ENCODE measurements around the gene SP8. TPM values are rescaled to one million over a fixed set of nuclear protein-coding genes. Genes with fewer than 3 reads are reported as not detected.

Gene SP8
- polyA plus RNA-seq, 1 of the 3 experiments (the other 2 are of a cell fraction): not detected

- no peaks in the 10 kb centered on the region for H3F3A ChIP-seq (replicated peaks; ENCODE audit: insufficient read depth)
- no peaks in the 10 kb centered on the region for H3K9me2 ChIP-seq
- H3K36me3 ChIP-seq (replicated peaks in 1 of 2; ENCODE audit: control insufficient read depth in 1 of 2, insufficient read depth in 2 of 2, low read length in 1 of 2): no peaks in the 10 kb centered on the region
- no peak overlapping the region for H2AFZ ChIP-seq (ENCODE audit: low read depth)
- peaks cover 0 to 5% of the 10 kb centered on the region in 2 experiments; a peak in 1 of 4 replicates for H3K4me1 ChIP-seq (ENCODE audit: control insufficient read depth in 1 of 2, insufficient read depth in 2 of 2, low read depth in 1 of 2, low read length in 1 of 2)
- H4K20me1 ChIP-seq (ENCODE audit: insufficient read depth): no peaks in the 10 kb centered on the region
- no peaks in the 10 kb centered on the region for H3K9me3 ChIP-seq
- DNase-seq: peak; percentile 86
- WGBS (ENCODE audit: low lambda C conversion rate): 4% methylated on average over 60 of the region's 77 CpGs
- CTCF ChIA-PET: interaction anchor here (2.9 kb wide), 1 partner anchor 21 kb away, joined by 6 read pairs; no protein-coding TSS in a partner anchor
- H3K79me2 ChIP-seq (ENCODE audit: insufficient read depth): no peaks in the 10 kb centered on the region
- peaks cover 74% of the 10 kb centered on the region for H3K27me3 ChIP-seq (ENCODE audit: insufficient read depth)
- TF ChIP-seq RFX5 (IDR thresholded peaks at IDR 0.05; ENCODE audit: low read length) (no peak), CHD2 (IDR thresholded peaks at IDR 0.05; ENCODE audit: low read length, partially characterized antibody) (no peak), RCOR1 (IDR thresholded peaks at IDR 0.05; ENCODE audit: low read length) (no peak), SMC3 (IDR thresholded peaks at IDR 0.05; ENCODE audit: low read depth, low read length) (no peak), NFIC (IDR thresholded peaks at IDR 0.05; ENCODE audit: borderline replicate concordance) (no peak), CTCF (IDR thresholded peaks at IDR 0.05) (no peak)
- H3K4me2 ChIP-seq: no peak overlapping the region; the same call in 1 of the 2 replicates
- H3K27ac ChIP-seq (ENCODE audit: low read depth in 2 of 2, low read length in 1 of 2): no peak overlapping the region
- no peak overlapping the region for H3K9ac ChIP-seq
- POLR2A ChIA-PET: no interaction called here
- peak overlapping the region in 1 of 2 experiments; percentile 31; a peak in 2 of 4 replicates for H3K4me3 ChIP-seq (ENCODE audit: low read depth in 2 of 2, low read length in 1 of 2)
Measured at GRCh38 chr7:20798081-20798693, 11.5 kb upstream of the SP8 start.

GRCh38 chr7:20797462-20798080 lies 10.9 kb upstream of the SP8 start:
- TF ChIP-seq REST (IDR thresholded peaks at IDR 0.05; ENCODE audit: low read depth, low read length): no peak
- TF ChIP-seq NRF1 (IDR thresholded peaks at IDR 0.05; ENCODE audit: low read depth, low read length): peak; percentile 30; the same call in 1 of the 2 replicates
- TF ChIP-seq RXRA (IDR thresholded peaks at IDR 0.05; ENCODE audit: borderline replicate concordance, low read depth): no peak
- no peak for TF ChIP-seq POLR2AphosphoS5 (IDR thresholded peaks at IDR 0.05; ENCODE audit: low read depth, low read length)
- TF ChIP-seq GATA2 (CRISPR knock-in tag; IDR thresholded peaks at IDR 0.05): no peak
- no peak for TF ChIP-seq NFIC (IDR thresholded peaks at IDR 0.05; ENCODE audit: borderline replicate concordance)
- 0 out of 2 replicates have a peak, but pooled peaks have one; percentile 29 for TF ChIP-seq EZH2phosphoT487 (IDR thresholded peaks at IDR 0.05; ENCODE audit: borderline replicate concordance, low read depth)
- Histone ChIP-seq H3K4me3 (ENCODE audit: low read depth in 2 of 2, low read length in 1 of 2) (peak overlapping the region; percentile 31 to 37; a peak in 3 of 4 replicates), H3K36me3 (replicated peaks in 1 of 2; ENCODE audit: control insufficient read depth in 1 of 2, insufficient read depth in 2 of 2, low read length in 1 of 2) (no peaks in the 10 kb centered on the region), H3F3A (replicated peaks; ENCODE audit: insufficient read depth) (no peaks in the 10 kb centered on the region), H2AFZ (ENCODE audit: low read depth) (peak overlapping the region; percentile 26; the same call in 1 of the 2 replicates), H3K4me1 (ENCODE audit: control insufficient read depth in 1 of 2, insufficient read depth in 2 of 2, low read depth in 1 of 2, low read length in 1 of 2) (peaks cover 0 to 5% of the 10 kb centered on the region in 2 experiments; a peak in 1 of 4 replicates), H4K20me1 (ENCODE audit: insufficient read depth) (no peaks in the 10 kb centered on the region), H3K27ac (ENCODE audit: low read depth in 2 of 2, low read length in 1 of 2) (no peak overlapping the region), H3K9me2 (no peaks in the 10 kb centered on the region), H3K4me2 (peak overlapping the region; percentile 42; the same call in 1 of the 2 replicates), H3K79me2 (ENCODE audit: insufficient read depth) (no peaks in the 10 kb centered on the region), H3K9me3 (no peaks in the 10 kb centered on the region), H3K27me3 (ENCODE audit: insufficient read depth) (peaks cover 75% of the 10 kb centered on the region), H3K9ac (no peak overlapping the region)
- DNase-seq: no peak
- POLR2A ChIA-PET: no interaction called here
- CTCF ChIA-PET: interaction anchor here (2.9 kb wide), 1 partner anchor 20 kb away, joined by 6 read pairs; no protein-coding TSS in a partner anchor
- WGBS (ENCODE audit: low lambda C conversion rate): 2% methylated on average over 40 of the region's 40 CpGs
